Activated CD8-positive, alpha-beta T cell treated with anti-CD3 and anti-CD28 coated beads for 36 hours (primary cell): ENCODE results near the gene ECM2. TPM values are rescaled to one million over a fixed set of nuclear protein-coding genes. Genes with fewer than 3 reads are reported as not detected.

Experiments used
- ATAC-seq: fragments of 200-7000 bp; cut with Tn5 transposase; one replicate; pipeline ENCODE4 v1.10.0; 2021; ENCODE audit warnings: mild to moderate bottlenecking, moderate library complexity
- CTCF ChIA-PET: fragments of 350-600 bp; sonication (Branson Sonifier 250); formaldehyde crosslinking; loops from one replicate; lab custom pipeline; 2021; ENCODE audit warnings: antibody characterized with exemption; lab: Charles Lee
- POLR2A ChIA-PET: fragments of 350-600 bp; sonication (Branson Sonifier 250); formaldehyde crosslinking; loops from one replicate; lab custom pipeline; 2021; ENCODE audit warnings: antibody characterized with exemption; lab: Charles Lee
- DNase-seq: peaks from one replicate; pipeline ENCODE4 v3.0.0-alpha.2; 2020
- H3K27ac Mint-ChIP-seq: one replicate; pipeline ENCODE4 v1.8.0; 2021; ENCODE audit warnings: mild to moderate bottlenecking, mixed read lengths
- H3K27me3 Mint-ChIP-seq: one replicate; pipeline ENCODE4 v1.8.0; 2021; ENCODE audit warnings: mixed read lengths
- H3K36me3 Mint-ChIP-seq: one replicate; pipeline ENCODE4 v1.8.0; 2021; ENCODE audit warnings: low read depth, mixed read lengths
- H3K4me1 Mint-ChIP-seq: one replicate; pipeline ENCODE4 v1.8.0; 2021; ENCODE audit warnings: low read depth, mixed read lengths
- H3K4me3 Mint-ChIP-seq: one replicate; pipeline ENCODE4 v1.8.0; 2021; ENCODE audit warnings: mild to moderate bottlenecking, moderate library complexity, mixed read lengths
- H3K9me3 Mint-ChIP-seq: one replicate; pipeline ENCODE4 v1.8.0; 2021; ENCODE audit warnings: mixed read lengths
- CTCF ChIP-seq: fragments of 200-600 bp; IDR thresholded peaks from one replicate; pipeline ENCODE4 v1.8.0; 2022; ENCODE audit warnings: antibody characterized with exemption, mild to moderate bottlenecking
- intact Hi-C: fragments of 100-400 bp; cut with micrococcal nuclease; formaldehyde crosslinking; loops from one replicate; pipeline ENCODE4 v1.10.0; 2022
- total RNA-seq, 2 experiments: library from RNA; stranded (reverse); gene quantifications; one replicate each; pipeline ENCODE4 v1.2.3, GENCODE V29; 2021

The ECM2 gene
- total RNA-seq, 2 experiments from 2014 or later: not detected

- Mint-ChIP-seq H3K36me3 (no peaks in the 10 kb centered on the region), H3K27ac (no peak overlapping the region), H3K4me1 (peaks cover 4% of the 10 kb centered on the region), H3K27me3 (no peaks in the 10 kb centered on the region), H3K9me3 (peaks cover 11% of the 10 kb centered on the region), H3K4me3 (no peak overlapping the region)
- POLR2A ChIA-PET: no interaction called here
- TF ChIP-seq CTCF: no peak
- ATAC-seq (no peak), DNase-seq (no peak)
- CTCF ChIA-PET: interaction anchor here (0.6 kb wide), 1 partner anchor 88 kb away, joined by 3 read pairs; no protein-coding TSS in a partner anchor
- intact Hi-C loops: no loop called here
Observed at GRCh38 chr9:92563116-92564100, 27.6 kb upstream of the ECM2 start.

- Mint-ChIP-seq H3K27me3 (no peaks in the 10 kb centered on the region), H3K27ac (no peak overlapping the region), H3K4me1 (peaks cover 4% of the 10 kb centered on the region), H3K9me3 (peaks cover 11% of the 10 kb centered on the region), H3K36me3 (no peaks in the 10 kb centered on the region), H3K4me3 (no peak overlapping the region)
- CTCF ChIA-PET: interaction anchor here (0.6 kb wide), 1 partner anchor 87 kb away, joined by 3 read pairs; no protein-coding TSS in a partner anchor
- POLR2A ChIA-PET: no interaction called here
- no peak for TF ChIP-seq CTCF
- intact Hi-C loops: no loop called here
- ATAC-seq (no peak), DNase-seq (no peak)
Observed at GRCh38 chr9:92562461-92562967, 26.7 kb upstream of the ECM2 start.

GRCh38 chr9:92561374-92562330, 25.9 kb upstream of the ECM2 start:
- ChIA-PET POLR2A (no interaction called here), CTCF (interaction anchor here (1.4 kb wide), 1 partner anchor 13 kb away, joined by 3 read pairs; no protein-coding TSS in a partner anchor)
- H3K36me3 Mint-ChIP-seq: no peaks in the 10 kb centered on the region
- peaks cover 4% of the 10 kb centered on the region for H3K4me1 Mint-ChIP-seq
- H3K9me3 Mint-ChIP-seq: peaks cover 8% of the 10 kb centered on the region
- no peak for ATAC-seq
- no peaks in the 10 kb centered on the region for H3K27me3 Mint-ChIP-seq
- no peak overlapping the region for H3K27ac Mint-ChIP-seq
- no peak for TF ChIP-seq CTCF
- no peak for DNase-seq
- intact Hi-C loops: no loop called here
- H3K4me3 Mint-ChIP-seq: no peak overlapping the region

- no peaks in the 10 kb centered on the region for H3K36me3 Mint-ChIP-seq
- no peaks in the 10 kb centered on the region for H3K9me3 Mint-ChIP-seq
- no peak for ATAC-seq
- H3K4me3 Mint-ChIP-seq: no peak overlapping the region
- H3K4me1 Mint-ChIP-seq: peaks cover 11% of the 10 kb centered on the region
- CTCF ChIA-PET: no interaction called here
- TF ChIP-seq CTCF: no peak
- DNase-seq: no peak
- POLR2A ChIA-PET: no interaction called here
- H3K27me3 Mint-ChIP-seq: no peaks in the 10 kb centered on the region
- intact Hi-C loops: no loop called here
- no peak overlapping the region for H3K27ac Mint-ChIP-seq
Observed at GRCh38 chr9:92558612-92559374, 23.0 kb upstream of the ECM2 start.
